COLO829 (cell line): ENCODE results near the gene LEPR.
"Not testable (repeated sequence)": the region's sequence is repeated elsewhere in the genome, so short reads cannot be mapped to it uniquely, and the experiment has no call there.

Source experiments
- DNase-seq: peaks from one replicate; pipeline ENCODE4 v3.0.0; 2012; ENCODE audit warnings: low spot score

The LEPR gene

DNA sequence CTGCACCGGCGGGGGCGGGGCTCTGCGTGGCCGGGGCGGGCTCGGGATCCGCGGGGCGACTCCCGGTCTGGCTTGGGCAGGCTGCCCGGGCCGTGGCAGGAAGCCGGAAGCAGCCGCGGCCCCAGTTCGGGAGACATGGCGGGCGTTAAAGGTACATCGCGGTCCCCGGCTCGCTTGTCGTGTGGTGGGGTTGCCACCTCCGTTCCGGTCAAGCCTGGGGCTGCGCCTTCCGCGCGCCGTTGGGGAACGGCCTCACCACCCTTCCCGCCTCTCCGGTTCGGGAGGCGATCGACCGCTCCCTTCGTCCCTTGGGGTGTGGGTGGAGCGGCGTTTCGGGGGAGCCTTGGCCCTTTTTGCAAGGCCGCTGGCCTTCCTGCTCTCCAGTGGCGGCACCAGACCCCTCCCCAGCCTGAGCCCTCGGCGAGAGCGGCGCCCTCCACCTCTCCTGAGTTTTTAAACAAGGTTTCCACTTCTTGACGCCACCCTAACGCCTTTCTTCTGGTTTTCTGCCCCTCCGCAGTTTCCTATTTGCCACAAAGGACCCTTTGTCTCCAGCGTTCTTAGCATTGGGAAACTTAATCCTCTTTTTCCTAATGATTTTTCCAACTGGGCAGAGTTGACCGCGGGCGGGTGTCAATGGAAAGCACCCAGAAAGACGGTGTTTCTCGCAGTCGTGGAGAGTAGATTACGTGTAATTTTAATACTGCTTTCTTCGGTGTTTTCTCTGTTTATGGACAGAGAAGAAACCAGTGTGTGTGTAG is at the start of gene LEPR, which contains the start of gene LEPROT:
Gene LEPR, plus strand, starts transcription at position 79 of the 761 bp plus-strand sequence. CDS start 144,898 bp downstream, outside the sequence.
Gene LEPROT, plus strand, starts transcription at position 79 of the 761 bp plus-strand sequence. Its CDS starts 57 bp downstream, at position 136.
- DNase-seq: peak; percentile 84

DNA sequence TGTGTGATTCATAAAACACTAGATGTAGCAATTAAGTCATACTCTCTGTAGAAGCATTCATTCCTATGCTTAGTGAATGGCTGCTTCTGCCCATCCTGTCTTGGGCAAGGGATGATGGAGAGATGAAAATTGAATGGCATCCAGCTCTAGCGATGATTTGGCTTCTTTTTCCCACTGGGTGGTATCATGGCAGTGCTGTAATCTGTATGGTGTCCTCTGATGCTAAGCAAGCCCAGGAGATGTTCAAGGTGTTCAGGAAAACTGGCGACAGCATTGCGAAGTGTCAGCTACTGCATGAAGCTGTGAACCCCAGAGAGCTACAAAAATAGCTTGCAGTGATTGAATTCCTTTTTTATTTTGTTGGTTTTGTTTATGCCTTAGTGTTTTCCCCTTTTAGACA is 48.9 kb upstream of the LEPR start:
- no peak for DNase-seq

DNA sequence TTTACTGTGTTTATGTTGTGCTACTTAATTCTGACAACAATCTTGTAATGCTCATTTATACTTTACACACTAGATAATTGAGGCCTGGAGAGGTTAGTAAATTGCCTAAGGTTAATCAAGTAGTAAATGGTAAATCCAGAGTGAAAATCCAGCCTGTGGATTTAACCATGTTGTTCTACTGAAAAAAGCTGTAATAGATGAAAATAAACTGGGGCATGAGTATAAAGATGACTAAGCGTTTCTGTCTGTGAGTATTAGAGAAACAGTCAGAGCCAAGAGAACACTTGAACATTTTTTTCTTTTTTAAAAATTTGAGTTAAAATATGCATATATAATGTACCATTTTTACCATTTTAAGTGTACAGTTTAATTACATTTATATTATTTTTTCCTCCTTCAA is 47.9 kb upstream of the LEPR start:
- no peak for DNase-seq

DNA sequence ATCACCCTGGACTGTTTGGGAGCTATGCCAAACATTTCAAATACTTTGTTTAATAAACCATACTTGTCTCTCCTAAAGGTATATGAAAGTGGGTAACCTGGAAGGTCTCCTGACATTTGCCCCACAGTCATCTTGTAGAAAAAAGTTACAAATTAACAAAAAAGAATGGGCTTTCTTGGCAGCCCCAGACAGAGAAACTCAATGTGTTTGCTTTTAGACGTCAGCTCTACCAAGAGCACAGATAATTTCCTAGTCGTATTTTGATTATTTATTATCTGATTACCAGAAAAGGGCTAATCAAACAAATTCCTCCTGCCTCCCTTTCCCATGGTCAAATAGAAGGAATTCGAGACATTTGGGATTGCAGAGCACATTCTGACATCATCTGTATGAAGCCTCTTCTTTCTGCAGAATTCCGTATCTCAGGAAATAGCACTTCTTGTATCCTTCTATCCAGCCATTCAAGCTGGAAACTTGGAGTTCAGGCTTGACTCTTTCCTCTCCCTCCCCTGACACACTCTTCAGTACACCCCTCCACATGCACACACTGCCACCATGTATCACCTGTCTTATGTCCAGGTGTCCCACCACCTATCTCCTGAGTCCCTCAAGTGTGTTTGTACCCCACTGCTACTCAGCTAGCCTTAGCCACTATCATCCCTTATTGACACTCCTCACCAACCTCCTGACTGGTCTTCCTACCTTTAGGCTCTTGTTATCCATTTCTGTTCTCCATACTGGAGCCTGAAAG is 42.8 kb upstream of the LEPR start:
- no peak for DNase-seq

DNA sequence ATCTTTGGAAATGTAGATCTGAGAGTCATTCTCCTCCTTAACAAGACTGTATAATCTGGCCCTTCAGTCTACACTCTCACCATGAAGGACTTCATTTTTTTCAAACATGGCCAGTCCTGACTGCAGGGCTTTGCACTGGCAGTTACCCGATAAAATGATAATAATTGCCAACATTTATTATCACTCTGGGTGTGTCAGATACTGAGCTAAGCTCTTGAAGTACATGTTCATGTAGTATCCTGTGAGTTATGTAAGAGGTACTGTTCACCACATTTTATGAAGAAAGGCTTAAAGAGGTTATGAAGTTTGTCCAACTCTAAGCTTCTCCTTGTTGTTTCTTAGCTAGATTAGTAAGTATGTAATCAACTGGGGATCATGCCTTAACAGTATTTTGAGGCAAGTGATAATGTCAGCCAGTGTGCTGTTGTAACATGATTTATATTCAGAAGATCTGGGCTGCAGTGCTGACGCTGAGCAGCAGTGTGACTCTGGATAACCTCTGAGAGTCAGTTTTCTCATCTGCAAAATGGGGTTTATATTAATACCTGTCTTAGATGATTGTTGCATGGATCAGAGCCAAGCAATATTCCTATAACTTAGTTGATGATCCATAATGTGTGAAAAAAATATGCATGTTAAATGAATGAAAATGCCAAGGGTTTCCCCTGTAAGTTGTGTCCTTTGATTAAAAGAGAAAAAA is 42.1 kb upstream of the LEPR start:
- no peak for DNase-seq

DNA sequence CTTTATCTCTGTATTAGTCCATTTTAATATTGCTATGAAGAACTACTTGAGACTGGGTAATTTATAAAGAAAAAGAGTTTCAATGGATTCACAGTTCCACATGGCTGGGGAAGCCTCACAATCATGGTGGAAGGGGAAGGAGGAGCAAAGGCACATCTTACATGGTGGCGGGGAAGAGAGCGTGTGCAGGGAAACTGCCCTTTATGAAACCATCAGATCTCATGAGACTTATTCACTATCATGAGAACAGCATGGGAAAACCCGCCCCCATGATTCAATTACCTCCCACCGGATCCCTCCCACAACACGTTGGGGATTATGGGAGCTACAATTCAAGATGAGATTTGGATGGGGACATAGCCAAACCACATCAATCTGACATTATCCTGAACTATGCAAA is 36.0 kb upstream of the LEPR start:
- DNase-seq: not testable (repeated sequence)

DNA sequence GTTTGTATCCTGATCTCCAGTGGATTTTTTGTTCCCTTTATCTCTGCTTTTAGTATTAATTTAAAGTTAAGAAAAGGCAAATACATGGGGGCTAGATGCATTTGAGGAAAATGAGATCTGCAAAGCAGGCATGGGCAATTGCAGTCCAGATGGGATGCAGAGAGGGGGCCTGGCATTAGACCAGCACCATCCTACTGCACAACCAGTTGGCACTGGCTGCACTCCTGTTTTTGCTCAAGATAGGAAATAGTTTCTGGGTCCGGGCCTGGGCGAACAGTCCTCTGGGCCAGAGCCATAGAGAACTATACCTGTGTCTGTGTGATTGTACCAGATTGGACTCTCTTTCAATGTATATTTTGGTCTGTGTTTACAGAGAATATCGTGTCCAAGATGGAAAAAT is 34.0 kb upstream of the LEPR start:
- no peak for DNase-seq

DNA sequence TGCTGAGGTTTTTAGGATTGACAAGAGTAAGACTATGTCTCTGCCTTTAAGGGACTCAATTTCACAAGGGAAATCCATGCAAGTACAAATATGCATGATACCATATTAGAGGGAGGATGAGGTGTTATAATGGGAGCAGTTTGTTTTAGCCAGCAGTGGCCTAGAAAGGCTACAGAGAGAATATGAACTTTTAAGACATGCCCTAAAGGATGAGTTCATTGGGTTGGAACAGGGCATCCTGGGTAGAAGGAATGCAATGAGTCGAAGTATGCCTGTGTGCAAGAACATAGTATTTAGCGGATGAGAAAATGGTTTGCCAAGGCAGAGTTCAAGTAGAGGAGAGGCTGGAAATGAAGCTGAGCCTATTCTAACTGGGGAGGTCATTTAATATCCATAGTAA is 32.6 kb upstream of the LEPR start:
- no peak for DNase-seq

DNA sequence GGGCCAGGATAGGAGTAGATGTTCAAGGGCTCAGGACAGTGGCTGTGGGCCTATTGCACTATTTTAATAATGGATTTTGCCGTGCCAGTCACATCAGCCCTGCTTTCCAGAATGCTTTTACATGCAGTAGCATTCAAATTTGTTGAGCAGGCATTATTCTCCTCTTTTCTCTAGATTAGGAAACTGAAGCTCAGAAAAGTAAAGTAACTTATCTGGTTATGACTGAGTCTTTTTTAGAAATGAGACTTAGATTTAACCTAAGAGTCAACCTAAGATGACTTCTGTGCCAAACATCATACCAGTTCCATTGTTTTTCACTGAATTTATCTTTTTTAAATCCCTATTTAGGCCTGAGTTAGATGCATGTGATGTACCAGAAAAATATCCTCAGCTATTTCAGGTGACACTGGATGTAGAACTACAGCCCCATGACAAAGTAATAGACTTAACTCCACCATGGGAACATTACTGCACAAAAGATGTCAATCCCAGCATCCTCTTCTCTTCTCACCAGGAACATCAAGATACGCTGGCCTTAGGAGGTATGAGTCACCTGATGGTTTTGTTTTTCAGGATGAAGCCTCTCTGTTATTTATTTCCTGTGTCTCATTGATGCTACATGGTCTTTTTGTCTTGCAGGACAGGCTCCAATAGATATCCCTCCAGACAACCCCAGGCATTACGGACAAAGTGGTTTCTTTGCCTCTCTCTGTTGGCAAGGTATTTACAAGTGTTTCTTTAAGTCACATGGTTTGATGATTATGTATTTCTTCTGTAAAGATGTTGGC is 31.4 kb upstream of the LEPR start:
- no peak for DNase-seq

DNA sequence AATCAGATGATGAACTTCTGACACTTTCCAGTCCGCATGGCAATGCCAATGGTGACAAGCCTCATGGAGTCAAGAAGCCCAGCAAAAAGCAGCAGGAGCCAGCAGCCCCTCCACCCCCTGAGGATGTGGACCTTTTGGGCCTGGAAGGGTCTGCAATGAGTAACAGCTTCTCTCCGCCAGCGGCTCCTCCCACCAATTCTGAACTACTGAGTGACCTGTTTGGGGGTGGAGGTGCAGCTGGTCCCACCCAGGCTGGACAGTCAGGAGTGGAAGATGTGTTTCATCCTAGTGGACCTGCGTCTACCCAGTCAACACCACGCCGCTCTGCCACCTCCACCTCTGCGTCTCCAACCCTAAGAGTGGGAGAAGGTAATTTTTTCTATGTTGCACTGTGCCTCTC is 28.0 kb upstream of the LEPR start:
- DNase-seq: no peak

DNA sequence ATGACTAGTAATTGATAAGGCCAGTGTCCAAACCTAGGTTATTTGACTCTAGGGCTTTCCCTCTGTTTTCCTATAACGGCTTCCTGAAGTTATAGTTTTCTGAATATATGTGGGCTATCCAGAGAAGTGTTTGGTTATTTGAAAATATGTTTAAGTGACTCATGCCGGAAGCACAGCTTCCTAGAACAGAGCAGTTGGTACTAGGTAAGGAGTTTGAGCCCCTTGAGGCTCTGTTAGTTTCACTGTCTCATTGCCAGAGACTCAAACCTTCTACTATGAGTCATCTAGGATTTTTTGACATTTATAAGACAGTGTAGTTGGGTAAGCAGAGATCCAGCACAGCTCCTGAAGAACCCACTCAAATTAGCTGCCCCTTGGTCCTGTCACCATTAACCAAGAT is 27.1 kb upstream of the LEPR start:
- peak; percentile 34 for DNase-seq

GRCh38 chr1:65393928-65394327 is 26.5 kb upstream of the LEPR start:
- no peak for DNase-seq

DNA sequence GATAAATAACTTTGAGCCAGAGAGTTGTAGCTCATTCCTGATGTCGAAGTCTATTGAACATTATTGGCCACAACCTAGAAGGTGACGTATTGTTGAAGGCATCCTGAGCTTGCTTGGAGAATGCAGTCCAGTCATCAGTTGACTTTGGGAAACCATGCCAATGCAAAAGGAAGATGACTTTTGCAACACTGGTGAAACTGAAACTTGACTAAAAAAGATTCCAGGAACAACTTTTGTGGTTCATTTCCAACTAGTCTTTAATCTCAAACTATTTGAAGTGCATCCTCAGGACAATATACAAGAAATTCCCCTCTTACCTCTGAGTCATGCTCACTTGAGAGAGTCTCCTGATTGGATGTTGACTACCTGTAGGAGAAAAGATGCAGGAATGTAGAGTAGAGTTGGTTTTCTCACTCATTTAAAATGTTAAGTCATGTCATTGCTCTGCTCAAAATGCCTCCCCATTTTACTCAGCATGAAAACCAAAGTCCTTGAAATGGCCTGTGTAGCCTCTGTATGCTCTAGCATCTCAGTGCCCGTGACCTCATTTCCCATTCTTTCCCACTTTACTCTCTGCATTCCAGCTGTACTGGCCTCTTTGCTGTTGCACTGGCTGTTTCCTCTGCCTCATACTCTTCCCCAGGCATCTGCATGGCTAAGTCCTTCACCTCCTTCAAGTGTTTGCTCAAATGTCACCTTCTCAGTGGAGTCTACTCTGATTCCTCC is 24.4 kb upstream of the LEPR start:
- no peak for DNase-seq

- no peak for DNase-seq
Observed at GRCh38 chr1:65398083-65398482, 22.4 kb upstream of the LEPR start.

GRCh38 chr1:65399003-65399402 is 21.5 kb upstream of the LEPR start:
- DNase-seq: no peak

GRCh38 chr1:65401612-65402011 is 18.9 kb upstream of the LEPR start:
- DNase-seq: no peak

GRCh38 chr1:65404941-65405340 is 15.5 kb upstream of the LEPR start:
- no peak for DNase-seq

DNA sequence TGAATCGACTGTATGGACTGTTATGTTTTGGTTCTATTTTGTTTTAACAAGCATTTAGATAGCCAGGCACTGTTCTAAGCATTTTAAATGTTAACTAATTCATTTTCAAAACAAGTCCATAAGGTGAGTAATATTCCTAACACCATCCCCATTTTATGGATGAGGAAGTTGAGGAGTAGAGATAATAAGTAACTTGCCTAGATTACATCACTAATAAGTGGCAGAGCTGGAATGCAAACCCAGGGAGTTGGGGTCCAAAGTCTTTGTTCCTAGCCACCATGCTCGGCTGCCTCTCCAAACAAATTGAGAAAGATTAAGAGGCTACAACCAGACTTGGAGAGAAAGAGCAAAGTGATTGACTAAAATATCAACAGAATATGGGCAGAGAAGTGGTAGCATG is 12.6 kb upstream of the LEPR start:
- DNase-seq: no peak

- DNase-seq: no peak
Observed at GRCh38 chr1:65409314-65409713, 11.2 kb upstream of the LEPR start.

- no peak for DNase-seq
Observed at GRCh38 chr1:65409816-65410326, 10.6 kb upstream of the LEPR start.
